SU-DHL-6 (cell line): Measurements from ENCODE around the gene LYL1.

Experiments
- H2AFZ ChIP-seq: fragments of 200-600 bp; sonication (generic); 2 replicates; pipeline ENCODE4 v1.6.1; 2014; ENCODE audit warnings: low read depth, mild to moderate bottlenecking, moderate library complexity, mixed read lengths, antibody characterized with exemption, low read length; ENCODE audit not compliant: severe bottlenecking
- H3F3A ChIP-seq: fragments of 200-600 bp; shearing (Covaris generic); 2 replicates; pipeline ENCODE4 v1.6.0; 2016; ENCODE audit warnings: antibody characterized with exemption, mild to moderate bottlenecking; ENCODE audit not compliant: insufficient read depth
- H3K27ac ChIP-seq: fragments of 200-600 bp; sonication (generic); 2 replicates; pipeline ENCODE4 v1.5.1; 2016; ENCODE audit warnings: low read depth, mild to moderate bottlenecking, low read length, moderate library complexity, mixed read lengths
- H3K27me3 ChIP-seq: fragments of 200-600 bp; sonication (generic), shearing (Covaris generic); 2 replicates; pipeline ENCODE4 v1.6.0; 2014; ENCODE audit warnings: mild to moderate bottlenecking, low read length
- H3K36me3 ChIP-seq: fragments of 200-600 bp; sonication (generic); 2 replicates; pipeline ENCODE4 v1.6.1; 2014; ENCODE audit warnings: mild to moderate bottlenecking, low read length, mixed read lengths
- H3K4me2 ChIP-seq: fragments of 300-600, 200-600 bp; shearing (Covaris generic), sonication (generic); 2 replicates; pipeline ENCODE4 v1.6.0; 2014; ENCODE audit warnings: low read length, low read depth, mild to moderate bottlenecking; ENCODE audit not compliant: poor library complexity, severe bottlenecking
- H3K4me3 ChIP-seq: fragments of 200-600 bp; sonication (generic); 2 replicates; pipeline ENCODE4 v1.5.1; 2014; ENCODE audit warnings: antibody characterized with exemption, low read length, mild to moderate bottlenecking, mixed read lengths; ENCODE audit not compliant: insufficient read depth, poor library complexity, severe bottlenecking
- H3K79me2 ChIP-seq: fragments of 200-600 bp; sonication (generic); 2 replicates; pipeline ENCODE4 v1.6.1; 2014; ENCODE audit warnings: mild to moderate bottlenecking, low read length, moderate library complexity; ENCODE audit not compliant: insufficient read depth
- H3K9ac ChIP-seq: fragments of 200-600 bp; sonication (generic); 2 replicates; pipeline ENCODE4 v1.7.0; 2014; ENCODE audit warnings: mild to moderate bottlenecking, low read length
- H3K9me2 ChIP-seq: fragments of 200-600 bp; sonication (generic); replicated peaks from 2 replicates; pipeline ENCODE4 v1.6.1; 2014; ENCODE audit warnings: low read length; ENCODE audit not compliant: insufficient read depth
- H3K9me3 ChIP-seq: fragments of 200-600 bp; sonication (generic); 2 replicates; pipeline ENCODE4 v1.6.1; 2014; ENCODE audit warnings: low read length, mixed read lengths; ENCODE audit not compliant: insufficient read depth
- H4K20me1 ChIP-seq: fragments of 200-600 bp; sonication (generic); 2 replicates; pipeline ENCODE4 v1.6.1; 2014; ENCODE audit warnings: low read depth, mild to moderate bottlenecking, antibody characterized with exemption, low read length, moderate library complexity, mixed read lengths
- CTCF ChIP-seq: fragments of 200-600 bp; sonication (generic); IDR thresholded peaks from one replicate; pipeline ENCODE4 v1.5.1; 2017; ENCODE audit warnings: antibody characterized with exemption, mild to moderate bottlenecking, low read length, moderate library complexity; ENCODE audit not compliant: insufficient read depth, poor library complexity, severe bottlenecking
- EZH2phosphoT487 ChIP-seq: fragments of 200-600 bp; sonication (generic), shearing (Covaris generic); conservative IDR thresholded peaks from 2 replicates; pipeline ENCODE4 v1.6.1; 2018; ENCODE audit warnings: mild to moderate bottlenecking, antibody characterized with exemption, low read length, moderate library complexity, mixed read lengths

LYL1 gene

GRCh38 chr19:13092606-13093235 lies 9.9 kb downstream of the LYL1 start:
- peaks cover 6% of the 10 kb centered on the region for H3F3A ChIP-seq
- H3K36me3 ChIP-seq = no peaks in the 10 kb centered on the region
- no peak overlapping the region for H2AFZ ChIP-seq
- no peaks in the 10 kb centered on the region for H3K27me3 ChIP-seq
- H3K9me2 ChIP-seq = no peaks in the 10 kb centered on the region
- H3K4me2 ChIP-seq = no peak overlapping the region
- H3K27ac ChIP-seq = no peak overlapping the region
- TF ChIP-seq CTCF = no peak
- no peak for TF ChIP-seq EZH2phosphoT487
- H4K20me1 ChIP-seq = no peaks in the 10 kb centered on the region
- no peak overlapping the region for H3K9ac ChIP-seq
- H3K79me2 ChIP-seq = no peaks in the 10 kb centered on the region
- no peak overlapping the region for H3K4me3 ChIP-seq
- no peaks in the 10 kb centered on the region for H3K9me3 ChIP-seq

- TF ChIP-seq EZH2phosphoT487 (no peak), CTCF (no peak)
- H3K9ac ChIP-seq = no peak overlapping the region
- H3K4me2 ChIP-seq = no peak overlapping the region
- peaks cover 4% of the 10 kb centered on the region for H3F3A ChIP-seq
- H3K79me2 ChIP-seq = no peaks in the 10 kb centered on the region
- no peaks in the 10 kb centered on the region for H3K27me3 ChIP-seq
- H3K4me3 ChIP-seq = no peak overlapping the region
- no peak overlapping the region for H2AFZ ChIP-seq
- H3K27ac ChIP-seq = no peak overlapping the region
- H3K9me3 ChIP-seq = no peaks in the 10 kb centered on the region
- no peaks in the 10 kb centered on the region for H4K20me1 ChIP-seq
- no peaks in the 10 kb centered on the region for H3K36me3 ChIP-seq
- no peaks in the 10 kb centered on the region for H3K9me2 ChIP-seq
These were observed 10.5 kb downstream of the LYL1 start for GRCh38 chr19:13092158-13092543.

- H3K79me2 ChIP-seq = no peaks in the 10 kb centered on the region
- H3F3A ChIP-seq = no peaks in the 10 kb centered on the region
- H3K27ac ChIP-seq = no peak overlapping the region
- no peak overlapping the region for H3K4me2 ChIP-seq
- no peaks in the 10 kb centered on the region for H4K20me1 ChIP-seq
- H3K27me3 ChIP-seq = no peaks in the 10 kb centered on the region
- no peaks in the 10 kb centered on the region for H3K9me3 ChIP-seq
- H3K9ac ChIP-seq = no peak overlapping the region
- H2AFZ ChIP-seq = no peak overlapping the region
- TF ChIP-seq CTCF (no peak), EZH2phosphoT487 (no peak)
- no peaks in the 10 kb centered on the region for H3K36me3 ChIP-seq
- no peak overlapping the region for H3K4me3 ChIP-seq
- no peaks in the 10 kb centered on the region for H3K9me2 ChIP-seq
These were observed 11.1 kb downstream of the LYL1 start for GRCh38 chr19:13091400-13092157.
